ENCODE data around the gene FUT2.

Gene FUT2

DNA sequence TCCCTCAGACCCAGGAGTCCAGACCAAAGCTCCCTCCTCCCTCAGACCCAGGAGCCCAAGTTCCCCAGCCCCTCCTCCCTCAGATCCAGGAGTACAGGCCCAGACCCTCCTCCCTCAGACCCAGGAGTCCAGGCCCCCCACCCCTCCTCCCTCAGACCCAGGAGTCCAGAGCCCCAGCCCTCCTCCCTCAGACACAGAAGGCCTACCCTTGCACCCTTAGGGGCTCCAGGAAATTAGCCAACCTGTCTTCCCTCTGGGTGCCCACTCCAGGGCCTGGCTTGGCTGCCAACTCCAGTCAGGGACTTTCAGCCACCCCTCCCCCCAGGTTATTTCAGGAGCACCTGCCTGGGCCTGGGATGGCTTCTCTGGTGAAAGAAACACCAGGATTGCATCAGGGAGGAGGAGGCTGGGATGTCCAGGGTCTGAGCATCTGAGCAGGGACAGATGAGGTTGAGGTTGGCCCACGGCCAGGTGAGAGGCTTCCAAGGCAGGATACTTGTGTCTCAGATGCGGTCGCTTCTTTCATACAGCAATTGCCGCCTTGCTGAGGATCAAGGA lies 59.4 kb downstream of the FUT2 start, which contains the start of gene FGF21:
Gene FGF21 (plus strand): TSS at position 441 of the 558 bp plus-strand sequence. CDS start 713 bp downstream, outside the sequence.
- no peak for DNase-seq

Measured in activated effector memory CD4-positive, alpha-beta T cell treated with Interleukin-2 at 50 U/mL for 16 hours (primary cell).